Occipital lobe (tissue), 2 donors: ENCODE results near the gene ZC3H4. TPM values are rescaled to one million over a fixed set of nuclear protein-coding genes. Genes with fewer than 3 reads are reported as not detected.
"Not testable (repeated sequence)": the region's sequence is repeated elsewhere in the genome, so short reads cannot be mapped to it uniquely, and the experiment has no call there.

Source experiments
- DNase-seq: peaks from one replicate; lab custom pipeline; 2025; lab: John Stamatoyannopoulos, UW
- total RNA-seq: library from RNA; depleted of rRNA; stranded (reverse); fragments of >200 nt; gene quantifications from one replicate; pipeline ENCODE4 v1.2.3, GENCODE V29; 2014

ZC3H4 gene
- total RNA-seq, 1 donor from 2014 or later = 11.2 TPM

DNA sequence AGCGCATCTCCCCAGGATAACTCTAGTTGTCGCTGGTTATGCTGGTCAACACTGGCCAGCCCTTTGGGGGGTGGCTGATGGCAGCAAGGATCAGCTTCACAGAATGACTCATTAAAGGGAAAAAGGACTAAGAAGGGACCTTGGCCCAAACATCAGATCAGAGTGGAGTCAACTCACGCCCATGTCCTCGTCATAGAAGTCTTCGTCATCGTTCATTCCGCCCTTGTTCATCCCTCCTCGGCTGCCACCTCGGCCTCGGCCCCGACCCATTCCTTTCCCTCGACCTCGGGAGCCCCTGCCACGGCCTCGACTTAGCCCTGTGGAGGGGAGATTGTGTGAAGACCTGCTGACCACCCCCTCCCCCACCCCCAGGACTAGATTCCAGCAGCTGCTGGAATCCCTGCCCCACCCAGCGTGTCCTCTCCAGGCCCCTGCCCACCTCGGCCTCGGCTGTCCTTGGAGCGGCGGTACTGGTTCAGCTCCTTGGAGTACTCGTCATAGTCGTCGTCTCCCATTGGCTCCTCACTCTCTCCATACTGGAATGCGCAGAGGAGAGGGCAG is 28.6 kb downstream of the ZC3H4 start:
- DNase-seq = no peak

GRCh38 chr19:47082493-47082892 is 31.1 kb downstream of the ZC3H4 start:
- DNase-seq = no peak

GRCh38 chr19:47081095-47081494 is 32.5 kb downstream of the ZC3H4 start:
- no peak for DNase-seq

GRCh38 chr19:47078351-47078750 is 35.2 kb downstream of the ZC3H4 start:
- DNase-seq = not testable (repeated sequence)

DNA sequence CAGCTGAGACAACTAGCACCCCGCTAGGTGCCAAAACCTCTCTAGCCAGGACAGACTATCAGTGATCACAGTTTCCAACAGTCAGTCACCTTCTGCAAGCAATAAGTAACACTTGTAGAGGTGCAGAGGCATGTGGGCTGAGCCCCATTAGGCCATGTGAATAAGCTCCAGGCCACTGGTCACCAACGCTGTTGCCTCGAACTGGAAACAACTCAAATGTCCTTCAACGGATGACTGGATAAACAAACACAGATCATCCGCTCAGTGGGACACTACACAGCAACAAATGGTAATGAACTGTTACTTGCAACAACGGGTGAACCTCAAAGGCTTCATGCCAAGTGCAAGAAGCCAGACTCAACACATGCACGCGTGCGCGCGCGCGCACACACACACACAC is 37.6 kb downstream of the ZC3H4 start:
- no peak for DNase-seq

DNA sequence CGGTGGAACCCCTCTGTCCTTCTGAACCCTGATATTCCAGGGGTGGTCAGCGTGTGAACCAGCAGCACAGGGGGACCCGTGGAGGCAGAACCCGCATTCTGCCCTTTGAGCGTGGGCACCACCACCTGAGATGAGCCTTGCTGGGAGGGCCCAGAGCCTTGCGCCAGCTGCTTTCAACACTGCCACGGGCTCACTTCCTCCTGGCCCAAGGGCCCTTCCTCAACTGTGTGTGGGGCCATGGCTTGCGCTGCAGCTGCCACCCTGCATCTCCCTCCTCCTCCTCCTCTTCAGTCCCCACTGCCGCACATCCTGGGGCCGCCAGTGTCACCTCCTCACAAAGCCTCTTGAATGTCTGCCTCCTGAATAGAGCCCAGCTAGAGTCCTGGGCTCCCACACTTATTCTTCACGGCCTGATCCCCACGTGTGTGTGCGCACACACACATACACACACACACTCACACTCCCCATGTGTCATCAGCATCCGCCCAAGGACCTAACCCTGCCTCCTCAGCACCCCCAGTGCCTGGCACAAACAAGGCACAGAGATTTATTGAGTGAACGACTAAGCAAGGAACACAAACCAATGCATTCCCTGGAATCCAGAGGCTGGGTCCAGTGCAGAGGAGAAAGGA is 38.3 kb downstream of the ZC3H4 start:
- no peak for DNase-seq

- DNase-seq = no peak
Observed at GRCh38 chr19:47074621-47075020, 39.0 kb downstream of the ZC3H4 start.

DNA sequence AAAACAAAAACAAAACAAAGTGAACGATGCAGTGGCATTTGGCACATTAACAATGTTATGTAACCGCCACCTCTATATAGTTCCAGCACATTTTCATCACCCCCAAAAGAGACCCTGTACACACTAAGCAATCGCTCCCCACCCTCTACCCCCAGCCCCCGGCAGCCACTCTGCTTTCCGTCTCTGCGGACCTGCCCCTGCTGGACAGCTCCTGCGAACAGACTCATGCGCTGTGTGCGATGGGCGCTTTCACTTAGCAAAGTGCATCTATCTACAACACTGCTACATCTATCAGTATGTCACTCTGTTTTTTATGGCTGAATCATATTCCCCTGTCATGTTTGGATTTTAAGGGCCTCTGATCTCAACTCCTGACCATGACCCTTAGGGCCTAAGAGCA is 40.0 kb downstream of the ZC3H4 start:
- no peak for DNase-seq

DNA sequence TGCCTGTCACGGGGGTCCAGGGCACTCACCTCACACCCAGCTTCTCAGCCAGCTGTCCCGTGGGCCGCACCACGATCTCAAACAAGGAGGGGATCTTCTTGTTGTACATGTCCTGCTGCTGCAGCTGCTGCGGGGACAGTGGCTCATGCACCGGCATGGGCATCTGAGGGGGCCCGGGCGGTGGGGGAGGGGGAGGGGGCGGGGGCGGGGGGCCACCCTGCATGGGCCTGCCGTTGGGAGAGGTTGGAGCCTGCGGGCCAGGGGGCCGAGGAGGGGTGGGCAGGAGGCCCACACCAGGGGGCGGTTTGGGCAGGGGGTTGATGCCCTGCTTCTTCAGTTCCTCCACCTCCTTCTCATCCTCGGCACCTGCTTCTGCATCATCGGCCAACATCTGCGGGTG is 41.3 kb downstream of the ZC3H4 start:
- no peak for DNase-seq

- DNase-seq = no peak
Observed at GRCh38 chr19:47071731-47072130, 41.8 kb downstream of the ZC3H4 start.

GRCh38 chr19:47070756-47071155 is 42.8 kb downstream of the ZC3H4 start:
- DNase-seq = no peak

DNA sequence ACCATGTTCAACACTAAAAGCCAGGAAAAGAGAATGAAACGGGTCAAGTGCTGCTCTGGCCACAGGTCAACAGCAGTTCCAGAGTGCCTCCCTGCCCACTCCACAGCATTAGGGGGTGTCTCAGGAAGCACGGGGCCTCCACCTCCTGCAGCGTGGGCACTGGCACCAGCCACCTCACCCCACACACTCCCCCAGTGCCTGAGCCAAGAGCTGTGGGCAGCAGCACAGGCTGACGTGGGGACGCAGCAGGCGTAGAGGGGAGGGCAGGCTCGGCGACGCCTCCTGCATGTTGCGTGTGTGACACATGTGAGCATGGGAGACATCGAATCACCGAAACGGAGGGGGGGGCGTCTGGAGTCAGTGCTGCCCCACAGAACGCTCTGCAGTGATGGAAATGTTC is 43.8 kb downstream of the ZC3H4 start:
- no peak for DNase-seq

DNA sequence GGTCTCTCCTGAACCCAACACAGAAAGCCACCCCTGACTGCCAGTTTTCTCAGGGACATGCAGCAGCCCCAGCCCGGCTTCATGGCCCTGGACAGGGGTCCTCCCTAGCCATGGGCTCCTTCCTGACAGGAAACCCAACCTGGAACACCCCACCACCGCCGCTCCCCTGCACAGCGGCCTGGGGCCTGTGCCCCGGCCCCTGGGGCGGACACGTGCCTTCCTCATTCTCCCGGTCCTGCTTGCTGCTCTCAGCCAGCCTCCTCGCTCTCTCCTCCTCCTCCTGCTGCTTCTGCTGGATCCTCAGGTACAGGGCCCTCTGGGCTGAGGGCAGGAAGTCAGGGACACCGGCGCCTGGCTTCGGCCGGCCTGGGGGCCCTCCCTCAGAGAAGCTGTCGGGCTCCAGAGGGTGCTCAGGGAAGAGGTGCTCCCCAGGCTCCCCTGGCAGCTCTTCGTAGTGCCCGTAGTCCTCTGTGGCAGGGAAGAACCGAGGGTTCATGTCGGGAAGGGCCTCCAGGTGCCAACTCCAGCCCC is 44.6 kb downstream of the ZC3H4 start:
- no peak for DNase-seq

- no peak for DNase-seq
Observed at GRCh38 chr19:47068246-47068645, 45.3 kb downstream of the ZC3H4 start.

DNA sequence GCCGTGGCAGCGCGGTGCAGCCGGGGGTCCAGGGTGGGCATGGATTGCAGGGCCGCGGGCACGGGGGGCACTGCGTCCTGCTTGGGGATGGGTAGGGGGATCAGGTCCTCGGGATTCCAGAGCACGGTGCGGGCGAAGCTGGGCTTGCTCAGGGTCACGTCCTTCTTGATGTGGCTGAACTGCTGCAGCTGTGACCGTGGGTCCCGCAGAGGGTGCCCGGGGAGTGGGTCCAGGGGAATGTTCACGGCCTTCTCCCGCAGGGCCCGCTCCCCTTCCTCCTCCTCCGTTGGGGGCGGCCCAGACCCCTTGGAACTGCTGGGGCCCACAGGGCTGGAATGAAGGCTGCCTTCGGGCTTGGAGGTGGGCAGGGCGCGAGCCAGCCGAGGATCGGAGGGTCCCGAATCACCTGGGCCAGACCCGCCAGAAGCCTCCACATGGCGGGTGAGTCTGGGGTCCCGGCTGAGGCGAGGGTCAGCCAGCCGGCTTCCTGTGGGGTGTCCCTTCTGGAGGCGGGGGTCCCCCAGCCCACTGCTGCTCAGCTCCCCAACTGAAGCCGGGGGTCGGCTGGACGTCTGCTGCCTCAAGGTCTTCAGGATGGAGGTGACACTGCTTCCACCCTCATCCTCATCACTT is 46.2 kb downstream of the ZC3H4 start:
- no peak for DNase-seq

DNA sequence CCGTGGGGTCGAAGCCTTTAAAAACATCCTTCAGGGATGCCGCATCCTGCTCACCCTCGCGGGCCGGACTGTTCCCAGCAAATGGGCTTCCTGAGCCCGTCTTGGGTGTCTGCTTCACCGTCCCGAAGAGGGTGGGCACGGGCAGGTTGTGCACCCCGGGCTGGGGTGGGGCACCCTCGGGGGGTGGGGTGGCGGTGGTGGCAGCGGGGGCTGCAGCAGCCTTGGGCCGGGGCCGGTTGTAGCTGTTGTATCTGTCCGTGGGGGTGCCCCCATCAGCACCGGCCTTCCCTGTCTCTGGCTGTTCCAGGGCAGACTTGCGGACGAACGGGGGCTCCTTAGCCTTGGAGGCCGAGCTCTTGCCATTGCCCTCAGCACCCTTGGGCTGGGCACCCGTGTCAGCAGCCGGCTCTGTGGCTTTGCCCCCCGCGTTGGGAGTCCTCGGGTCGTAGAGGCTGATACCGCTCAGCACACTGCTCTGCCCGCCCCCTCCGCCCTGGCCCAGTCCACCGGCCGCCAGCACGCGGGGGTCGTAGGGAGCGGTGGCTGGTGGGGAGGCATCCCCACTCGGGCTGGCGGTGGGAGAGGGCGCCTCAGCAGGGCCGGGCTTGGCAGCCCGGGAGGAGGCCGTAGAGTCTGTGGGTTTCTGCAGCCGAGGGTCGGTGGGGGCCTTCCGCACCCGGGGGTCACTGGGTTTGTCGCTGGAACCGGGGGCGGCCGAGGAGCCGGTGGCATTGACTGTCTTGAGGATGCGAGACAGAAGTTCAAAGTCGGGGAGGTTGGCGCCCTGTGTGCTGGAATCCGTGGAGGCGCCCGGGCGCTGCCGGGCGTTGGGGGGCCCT is 47.0 kb downstream of the ZC3H4 start:
- no peak for DNase-seq

DNA sequence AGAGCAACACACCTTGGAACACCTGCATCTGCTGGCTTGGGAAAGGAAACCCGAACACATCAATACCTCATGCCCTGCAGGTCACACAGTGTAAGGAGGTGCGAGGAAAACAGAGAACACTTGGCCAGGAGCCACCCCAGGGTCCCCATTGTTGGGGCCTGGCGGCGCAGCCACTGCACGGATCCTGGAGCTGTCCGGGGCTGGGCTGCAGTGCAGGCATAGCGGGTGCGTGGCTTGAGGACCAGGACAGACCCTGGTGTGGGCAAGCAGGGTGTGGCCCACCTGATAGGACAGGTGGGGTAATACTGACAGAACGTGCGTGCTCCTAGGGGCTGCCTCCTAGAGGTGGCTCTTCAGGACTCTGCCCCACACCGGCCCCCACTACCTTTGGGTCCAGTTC is 48.3 kb downstream of the ZC3H4 start:
- DNase-seq = no peak

DNA sequence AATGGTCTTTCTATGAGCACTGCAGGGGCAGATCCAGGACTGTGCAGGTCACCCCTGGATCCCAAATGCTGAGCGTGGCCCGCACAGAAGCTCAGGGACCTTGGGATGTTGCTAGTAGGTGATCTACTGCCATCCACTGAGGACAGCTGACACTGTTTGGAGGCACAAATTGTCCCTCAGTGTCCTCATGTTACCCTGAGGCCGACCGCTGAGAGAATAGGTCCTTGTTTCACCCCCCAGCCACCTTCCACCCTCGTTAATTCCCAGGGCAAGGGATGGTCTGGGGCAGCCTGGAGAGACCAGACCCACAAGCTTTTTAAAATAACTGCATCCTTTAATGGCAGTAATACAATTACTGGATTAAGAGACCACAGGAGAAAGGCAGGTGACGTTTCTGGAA is 49.7 kb downstream of the ZC3H4 start:
- DNase-seq = no peak

DNA sequence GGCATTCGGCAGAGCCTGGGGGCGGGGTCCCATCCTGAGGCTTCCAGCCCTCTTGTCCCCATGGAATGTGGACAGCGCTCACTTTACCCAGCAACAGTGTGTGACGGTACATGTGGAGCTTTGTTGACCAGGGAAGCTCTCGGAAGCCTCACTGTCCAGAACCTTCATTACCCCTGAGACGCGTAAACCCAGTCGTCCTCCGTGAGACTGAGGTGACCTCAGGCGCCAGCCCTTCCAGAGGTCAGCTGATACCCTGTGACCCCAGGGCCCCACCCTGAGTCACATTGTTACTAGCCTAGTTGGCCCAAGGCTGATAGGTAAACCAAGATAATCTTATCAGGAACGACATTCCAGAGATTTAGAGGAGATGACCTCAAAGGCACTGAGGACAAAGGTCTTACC is 55.0 kb downstream of the ZC3H4 start:
- no peak for DNase-seq

DNA sequence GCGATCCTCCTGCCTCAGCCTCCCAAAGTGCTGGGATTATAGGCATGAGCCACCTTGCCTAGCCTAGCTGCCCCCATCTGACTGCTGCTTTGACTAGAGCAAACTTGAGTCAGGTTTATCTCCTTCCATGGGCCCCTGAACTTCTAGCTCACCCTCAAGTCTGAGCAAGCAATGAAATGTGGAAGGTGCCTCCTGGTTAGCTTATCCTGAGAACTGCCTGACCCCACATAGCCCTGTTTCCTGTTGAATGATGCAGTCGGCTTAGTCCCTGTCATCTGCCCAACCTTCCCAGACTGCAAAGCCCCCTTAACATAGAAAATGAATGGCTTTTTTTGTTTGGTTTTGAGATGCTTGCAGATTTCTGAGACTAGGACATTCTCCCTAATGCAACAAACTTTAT is 56.2 kb downstream of the ZC3H4 start:
- DNase-seq = no peak

- no peak for DNase-seq
Observed at GRCh38 chr19:47056411-47056810, 57.2 kb downstream of the ZC3H4 start.

DNA sequence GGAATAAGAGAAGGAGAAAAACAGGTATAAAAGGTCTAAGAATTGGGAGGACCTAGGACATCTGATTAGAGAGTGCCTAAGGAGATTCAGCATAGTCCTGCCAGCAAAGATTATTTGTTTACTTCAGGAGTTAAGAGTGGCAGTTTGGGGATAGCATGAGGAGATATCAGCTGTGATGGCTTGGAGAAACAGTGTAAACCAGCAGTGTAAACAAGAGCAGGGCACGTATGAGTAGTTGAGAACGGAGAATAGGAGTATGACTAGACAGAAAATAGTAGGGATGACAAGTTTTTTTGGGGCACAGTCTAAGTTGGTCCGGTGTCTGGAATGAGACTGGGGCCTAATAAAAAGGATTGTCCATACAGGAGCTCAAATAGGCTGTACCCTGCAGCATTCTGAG is 63.0 kb downstream of the ZC3H4 start:
- not testable (repeated sequence) for DNase-seq
